HEK293 (cell line): ENCODE results near the gene ZNF296.

Experiments used
- CTCF ChIA-PET: fragments of 350-600 bp; formaldehyde crosslinking; extraction: SDS; loops from one replicate; lab custom pipeline; 2021; ENCODE audit warnings: antibody characterized with exemption; lab: Yijun Ruan, JAX
- POLR2A ChIA-PET: fragments of 300-600 bp; formaldehyde crosslinking; extraction: SDS; loops from one replicate; lab custom pipeline; 2020; ENCODE audit warnings: antibody characterized with exemption, inconsistent platforms; lab: Yijun Ruan, JAX
- H3K27ac ChIP-seq: fragments of 200-500 bp; sonication (Bioruptor generic); 2 replicates; pipeline ENCODE4 v1.5.1; 2014; ENCODE audit warnings: low read depth, low read length, control low read depth, inconsistent platforms; ENCODE audit errors: extremely low read depth
- H3K36me3 ChIP-seq, 2 experiments: fragments of 200-500 bp in 1 of 2; sonication (Bioruptor generic) in 1 of 2; 1 replicate in 1 of 2; 2 replicates in 1 of 2; pipeline ENCODE4 v1.5.1; 2014 to 2017; ENCODE audit warnings: inconsistent platforms in 2 of 2, low read length in 2 of 2; ENCODE audit not compliant: control insufficient read depth in 2 of 2, insufficient read depth in 1 of 2
- H3K4me1 ChIP-seq: fragments of 200-500 bp; sonication (Bioruptor generic); 2 replicates; pipeline ENCODE4 v1.5.1; 2014; ENCODE audit warnings: mild to moderate bottlenecking, low read length, inconsistent platforms; ENCODE audit not compliant: control insufficient read depth, insufficient read depth
- H3K4me3 ChIP-seq: 2 replicates; pipeline ENCODE4 v1.5.1; 2011; ENCODE audit warnings: low read depth, mild to moderate bottlenecking, control low read depth, low read length, moderate library complexity
- H3K9me3 ChIP-seq: fragments of 200-500 bp; sonication (Bioruptor generic); 2 replicates; pipeline ENCODE4 v1.5.1; 2014; ENCODE audit warnings: low read depth, low read length, inconsistent platforms; ENCODE audit not compliant: control insufficient read depth, insufficient read depth
- HOXC10 ChIP-seq: sonication (generic); formaldehyde crosslinking; IDR thresholded peaks from 2 replicates; pipeline ENCODE4 v1.8.1; 2023; ENCODE audit warnings: mild to moderate bottlenecking, missing genetic modification reagents
- KLF16 ChIP-seq: fragments of 450-650 bp; formaldehyde crosslinking; IDR thresholded peaks from 2 replicates; pipeline ENCODE4 v1.5.1; 2017; ENCODE audit warnings: missing biosample characterization, missing genetic modification characterization
- SP2 ChIP-seq: fragments of 450-650 bp; formaldehyde crosslinking; IDR thresholded peaks from 2 replicates; pipeline ENCODE4 v1.5.1; 2016; ENCODE audit warnings: missing biosample characterization, missing genetic modification characterization
- SP7 ChIP-seq: fragments of 450-650 bp; formaldehyde crosslinking; IDR thresholded peaks from 2 replicates; pipeline ENCODE4 v1.5.1; 2016; ENCODE audit warnings: missing biosample characterization, missing genetic modification characterization
- TRIM28 ChIP-seq: IDR thresholded peaks from 2 replicates; pipeline ENCODE4 v1.6.1; 2011; ENCODE audit warnings: low read length, control low read depth, borderline replicate concordance
- ZNF10 ChIP-seq: fragments of 450-650 bp; formaldehyde crosslinking; IDR thresholded peaks from 2 replicates; pipeline ENCODE4 v1.5.1; 2017; ENCODE audit warnings: missing biosample characterization, missing genetic modification characterization
- ZNF121 ChIP-seq: fragments of 450-650 bp; formaldehyde crosslinking; IDR thresholded peaks from 2 replicates; pipeline ENCODE4 v1.5.1; 2016; ENCODE audit warnings: missing biosample characterization, missing genetic modification characterization
- ZNF138 ChIP-seq: fragments of 450-650 bp; formaldehyde crosslinking; IDR thresholded peaks from 2 replicates; pipeline ENCODE4 v1.5.1; 2016; ENCODE audit warnings: missing biosample characterization, missing genetic modification characterization, borderline replicate concordance
- ZNF140 ChIP-seq: fragments of 450-650 bp; formaldehyde crosslinking; IDR thresholded peaks from 2 replicates; pipeline ENCODE4 v1.5.1; 2016; ENCODE audit warnings: missing biosample characterization, missing genetic modification characterization
- ZNF16 ChIP-seq: fragments of 450-650 bp; formaldehyde crosslinking; IDR thresholded peaks from 2 replicates; pipeline ENCODE4 v1.5.1; 2016; ENCODE audit warnings: low read depth, missing biosample characterization, missing genetic modification characterization
- ZNF214 ChIP-seq: fragments of 450-650 bp; formaldehyde crosslinking; IDR thresholded peaks from 2 replicates; pipeline ENCODE4 v1.5.1; 2017; ENCODE audit warnings: missing biosample characterization, mild to moderate bottlenecking, missing genetic modification characterization, borderline replicate concordance
- ZNF223 ChIP-seq: fragments of 450-650 bp; formaldehyde crosslinking; IDR thresholded peaks from 2 replicates; pipeline ENCODE4 v1.5.1; 2016; ENCODE audit warnings: missing biosample characterization, missing genetic modification characterization
- ZNF391 ChIP-seq: fragments of 450-650 bp; formaldehyde crosslinking; IDR thresholded peaks from 2 replicates; pipeline ENCODE4 v1.5.1; 2016; ENCODE audit warnings: low read depth, missing biosample characterization, missing genetic modification characterization, borderline replicate concordance
- ZNF394 ChIP-seq: fragments of 450-650 bp; formaldehyde crosslinking; IDR thresholded peaks from 2 replicates; pipeline ENCODE4 v1.5.1; 2016; ENCODE audit warnings: missing biosample characterization, missing genetic modification characterization, mild to moderate bottlenecking, moderate library complexity, borderline replicate concordance
- ZNF473 ChIP-seq: fragments of 450-650 bp; formaldehyde crosslinking; IDR thresholded peaks from 2 replicates; pipeline ENCODE4 v1.5.1; 2017; ENCODE audit warnings: missing biosample characterization, missing genetic modification characterization
- ZNF514 ChIP-seq: fragments of 450-650 bp; formaldehyde crosslinking; IDR thresholded peaks from 2 replicates; pipeline ENCODE4 v1.5.1; 2016; ENCODE audit warnings: missing biosample characterization, missing genetic modification characterization
- ZNF521 ChIP-seq: fragments of 450-650 bp; formaldehyde crosslinking; IDR thresholded peaks from 2 replicates; pipeline ENCODE4 v1.5.1; 2017; ENCODE audit warnings: missing biosample characterization, mild to moderate bottlenecking, missing genetic modification characterization
- ZNF600 ChIP-seq: fragments of 450-650 bp; formaldehyde crosslinking; IDR thresholded peaks from 2 replicates; pipeline ENCODE4 v1.5.1; 2016; ENCODE audit warnings: missing biosample characterization, missing genetic modification characterization
- ZNF626 ChIP-seq: fragments of 450-650 bp; sonication (Bioruptor Pico); formaldehyde crosslinking; IDR thresholded peaks from 2 replicates; pipeline ENCODE4 v1.5.1; 2018; ENCODE audit warnings: missing biosample characterization, missing genetic modification characterization, inconsistent platforms
- ZNF776 ChIP-seq: fragments of 450-650 bp; formaldehyde crosslinking; IDR thresholded peaks from 2 replicates; pipeline ENCODE4 v1.5.0; 2017; ENCODE audit warnings: missing biosample characterization, missing genetic modification characterization, borderline replicate concordance
- ZNF777 ChIP-seq: fragments of 450-650 bp; formaldehyde crosslinking; IDR thresholded peaks from 2 replicates; pipeline ENCODE4 v1.5.1; 2017; ENCODE audit warnings: missing biosample characterization, missing genetic modification characterization, borderline replicate concordance
- ZNF843 ChIP-seq: fragments of 450-650 bp; formaldehyde crosslinking; IDR thresholded peaks from 2 replicates; pipeline ENCODE4 v1.5.1; 2016; ENCODE audit warnings: missing biosample characterization, missing genetic modification characterization
- TF ChIP-seq, protein P1 (sequence below): fragments of 450-650 bp; formaldehyde crosslinking; IDR thresholded peaks from 2 replicates; pipeline ENCODE4 v1.5.1; 2016; ENCODE audit warnings: missing biosample characterization, missing genetic modification characterization
- TF ChIP-seq, protein P2 (sequence below): sonication (generic); formaldehyde crosslinking; IDR thresholded peaks from 2 replicates; pipeline ENCODE4 v1.8.1; 2022; ENCODE audit warnings: mild to moderate bottlenecking, moderate library complexity, missing genetic modification reagents
- TF ChIP-seq, protein P3 (sequence below): fragments of 450-650 bp; formaldehyde crosslinking; IDR thresholded peaks from 2 replicates; pipeline ENCODE4 v1.5.1; 2016; ENCODE audit warnings: missing biosample characterization, missing genetic modification characterization, borderline replicate concordance

Gene ZNF296

DNA sequence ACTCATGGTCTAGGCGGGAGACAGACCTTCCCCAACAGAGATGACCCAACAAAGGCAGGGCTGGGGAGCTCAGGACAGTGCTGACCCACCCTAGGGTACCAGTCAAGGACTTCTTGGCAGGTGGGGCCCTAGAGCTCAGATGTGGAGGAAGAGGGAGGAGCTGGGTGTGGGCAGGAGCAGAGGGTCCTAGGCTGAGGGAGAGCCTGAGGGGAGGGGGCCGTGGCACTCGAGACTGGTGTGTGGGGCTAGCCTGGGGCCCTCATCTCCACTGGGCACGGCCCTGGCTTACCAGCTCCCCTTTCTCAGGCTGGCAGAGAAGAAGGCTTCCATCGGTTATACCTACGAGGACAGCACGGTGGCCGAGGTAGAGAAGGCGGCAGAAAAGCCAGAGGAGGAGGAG lies 18.8 kb downstream of the ZNF296 start:
- Histone ChIP-seq H3K9me3 (no peaks in the 10 kb centered on the region), H3K27ac (peak overlapping the region; percentile 31; the same call in 1 of the 2 replicates), H3K36me3 (peaks cover 78 to 95% of the 10 kb centered on the region in 2 experiments), H3K4me3 (no peak overlapping the region), H3K4me1 (no peaks in the 10 kb centered on the region)
- ChIA-PET CTCF (interaction anchor here (0.5 to 1.1 kb wide), 5 partner anchors 11 to 160 kb away, joined by 3 to 5 read pairs (median 3); no protein-coding TSS in a partner anchor), POLR2A (interaction anchor here (0.6 to 1.7 kb wide), 5 partner anchors 10 to 460 kb away, joined by 3 to 12 read pairs (median 5); partner anchors contain the start of gene CLASRP)
- TF ChIP-seq ZNF843 (tag by site-specific recombination) = no peak
- TF ChIP-seq ZNF223 (tag by site-specific recombination) = no peak
- TF ChIP-seq ZNF214 = no peak
- no peak for TF ChIP-seq ZNF10 (tag by site-specific recombination)

DNA sequence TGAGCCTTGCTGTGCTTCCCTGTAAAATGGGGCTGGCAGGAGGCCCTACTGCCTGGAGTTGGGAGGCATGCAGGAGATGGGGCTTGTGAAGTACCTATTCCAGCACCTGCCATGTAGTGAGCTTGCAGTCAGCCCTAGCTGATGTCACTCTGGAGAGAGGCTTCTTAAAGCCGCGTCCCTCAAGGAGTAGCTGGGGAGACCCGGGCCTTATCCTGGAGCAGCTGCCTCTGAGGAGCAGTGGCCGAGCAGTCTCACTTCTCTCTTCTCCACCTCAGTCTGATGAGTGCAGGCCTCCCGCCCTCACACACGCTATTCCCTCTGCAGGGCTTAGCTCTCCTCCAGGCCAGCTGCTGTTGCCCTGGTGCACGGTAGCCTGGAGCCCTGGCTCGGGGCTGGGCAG lies 19.4 kb downstream of the ZNF296 start:
- TF ChIP-seq ZNF626 (no peak), ZNF473 (tag by site-specific recombination) (no peak), ZNF138 (no peak), ZNF394 (tag by site-specific recombination) (peak; percentile 91), KLF16 (no peak), ZNF16 (tag by site-specific recombination) (no peak), ZNF777 (tag by site-specific recombination) (no peak), ZNF521 (tag by site-specific recombination) (no peak), HOXC10 (no peak), ZNF514 (tag by site-specific recombination) (no peak), ZNF10 (tag by site-specific recombination) (no peak), ZNF600 (tag by site-specific recombination) (peak; percentile 84)
- TF ChIP-seq, protein P1, sequence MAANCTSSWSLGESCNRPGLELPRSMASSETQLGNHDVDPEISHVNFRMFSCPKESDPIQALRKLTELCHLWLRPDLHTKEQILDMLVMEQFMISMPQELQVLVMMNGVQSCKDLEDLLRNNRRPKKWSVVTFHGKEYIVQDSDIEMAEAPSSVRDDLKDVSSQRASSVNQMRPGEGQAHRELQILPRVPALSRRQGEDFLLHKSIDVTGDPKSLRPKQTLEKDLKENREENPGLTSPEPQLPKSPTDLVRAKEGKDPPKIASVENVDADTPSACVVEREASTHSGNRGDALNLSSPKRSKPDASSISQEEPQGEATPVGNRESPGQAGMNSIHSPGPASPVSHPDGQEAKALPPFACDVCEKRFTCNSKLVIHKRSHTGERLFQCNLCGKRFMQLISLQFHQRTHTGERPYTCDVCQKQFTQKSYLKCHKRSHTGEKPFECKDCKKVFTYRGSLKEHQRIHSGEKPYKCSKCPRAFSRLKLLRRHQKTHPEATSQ (tag by site-specific recombination) = no peak
- POLR2A ChIA-PET = interaction anchor here (0.6 to 1.7 kb wide), 4 partner anchors 9 to 460 kb away, joined by 3 to 12 read pairs (median 4); partner anchors contain the start of gene CLASRP
- CTCF ChIA-PET = interaction anchor here (0.5 to 1.1 kb wide), 5 partner anchors 12 to 160 kb away, joined by 3 to 5 read pairs (median 3); no protein-coding TSS in a partner anchor
- no peaks in the 10 kb centered on the region for H3K4me1 ChIP-seq
- H3K36me3 ChIP-seq = peaks cover 76 to 96% of the 10 kb centered on the region in 2 experiments
- H3K4me3 ChIP-seq = no peak overlapping the region
- H3K9me3 ChIP-seq = no peaks in the 10 kb centered on the region
- peak overlapping the region; percentile 31; the same call in 1 of the 2 replicates for H3K27ac ChIP-seq

DNA sequence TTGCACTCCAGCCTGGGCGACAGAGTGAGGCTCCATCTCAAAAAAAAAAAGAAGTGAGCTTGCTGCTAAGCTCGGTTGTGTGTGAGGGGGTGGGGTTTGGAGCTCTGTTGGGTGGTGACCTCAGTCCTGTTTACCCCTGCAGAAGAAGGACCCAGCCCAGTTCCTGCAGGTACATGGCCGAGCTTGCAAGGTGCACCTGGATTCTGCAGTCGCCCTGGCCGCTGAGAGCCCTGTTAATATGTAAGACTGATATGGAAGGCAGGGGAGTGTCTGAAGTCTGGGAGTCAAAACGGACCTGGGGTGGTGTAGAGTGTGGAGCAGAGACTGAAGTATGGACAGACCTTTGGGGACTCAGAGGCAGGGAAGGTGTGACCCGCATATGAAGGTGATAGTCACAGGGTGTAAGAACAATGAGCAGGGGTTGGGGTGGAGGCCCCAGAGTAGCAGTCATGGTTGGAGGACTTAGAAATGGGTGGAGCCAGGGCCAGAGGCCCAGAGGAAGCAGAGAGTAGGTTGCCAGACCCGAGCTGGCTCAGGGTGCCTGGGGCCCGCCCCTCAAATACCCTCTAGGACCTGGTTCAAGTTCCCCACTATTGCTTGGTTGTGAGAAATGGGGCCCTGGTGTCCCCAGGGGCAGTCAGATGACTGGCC lies 24.2 kb downstream of the ZNF296 start:
- no peak overlapping the region for H3K4me3 ChIP-seq
- H3K9me3 ChIP-seq = no peaks in the 10 kb centered on the region
- H3K27ac ChIP-seq = no peak overlapping the region
- H3K4me1 ChIP-seq = no peaks in the 10 kb centered on the region
- ChIA-PET POLR2A (interaction anchor here (0.6 to 4.2 kb wide), 2 partner anchors 13 to 58 kb away, joined by 3 to 35 read pairs; partner anchors contain the start of gene CLASRP), CTCF (interaction anchor here (0.5 to 1.4 kb wide), 3 partner anchors 8 to 361 kb away, joined by 4 to 10 read pairs (median 5); no protein-coding TSS in a partner anchor)
- H3K36me3 ChIP-seq = peaks cover 43 to 69% of the 10 kb centered on the region in 2 experiments
- TF ChIP-seq ZNF121 (no peak), SP2 (tag by site-specific recombination) (no peak), ZNF140 (tag by site-specific recombination) (no peak), SP7 (no peak), ZNF776 (tag by site-specific recombination) (no peak), ZNF391 (tag by site-specific recombination) (no peak), TRIM28 (no peak)
- TF ChIP-seq, protein P2, sequence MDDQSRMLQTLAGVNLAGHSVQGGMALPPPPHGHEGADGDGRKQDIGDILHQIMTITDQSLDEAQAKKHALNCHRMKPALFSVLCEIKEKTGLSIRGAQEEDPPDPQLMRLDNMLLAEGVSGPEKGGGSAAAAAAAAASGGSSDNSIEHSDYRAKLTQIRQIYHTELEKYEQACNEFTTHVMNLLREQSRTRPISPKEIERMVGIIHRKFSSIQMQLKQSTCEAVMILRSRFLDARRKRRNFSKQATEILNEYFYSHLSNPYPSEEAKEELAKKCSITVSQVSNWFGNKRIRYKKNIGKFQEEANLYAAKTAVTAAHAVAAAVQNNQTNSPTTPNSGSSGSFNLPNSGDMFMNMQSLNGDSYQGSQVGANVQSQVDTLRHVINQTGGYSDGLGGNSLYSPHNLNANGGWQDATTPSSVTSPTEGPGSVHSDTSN (CRISPR knock-in tag) = no peak
- TF ChIP-seq, protein P3, sequence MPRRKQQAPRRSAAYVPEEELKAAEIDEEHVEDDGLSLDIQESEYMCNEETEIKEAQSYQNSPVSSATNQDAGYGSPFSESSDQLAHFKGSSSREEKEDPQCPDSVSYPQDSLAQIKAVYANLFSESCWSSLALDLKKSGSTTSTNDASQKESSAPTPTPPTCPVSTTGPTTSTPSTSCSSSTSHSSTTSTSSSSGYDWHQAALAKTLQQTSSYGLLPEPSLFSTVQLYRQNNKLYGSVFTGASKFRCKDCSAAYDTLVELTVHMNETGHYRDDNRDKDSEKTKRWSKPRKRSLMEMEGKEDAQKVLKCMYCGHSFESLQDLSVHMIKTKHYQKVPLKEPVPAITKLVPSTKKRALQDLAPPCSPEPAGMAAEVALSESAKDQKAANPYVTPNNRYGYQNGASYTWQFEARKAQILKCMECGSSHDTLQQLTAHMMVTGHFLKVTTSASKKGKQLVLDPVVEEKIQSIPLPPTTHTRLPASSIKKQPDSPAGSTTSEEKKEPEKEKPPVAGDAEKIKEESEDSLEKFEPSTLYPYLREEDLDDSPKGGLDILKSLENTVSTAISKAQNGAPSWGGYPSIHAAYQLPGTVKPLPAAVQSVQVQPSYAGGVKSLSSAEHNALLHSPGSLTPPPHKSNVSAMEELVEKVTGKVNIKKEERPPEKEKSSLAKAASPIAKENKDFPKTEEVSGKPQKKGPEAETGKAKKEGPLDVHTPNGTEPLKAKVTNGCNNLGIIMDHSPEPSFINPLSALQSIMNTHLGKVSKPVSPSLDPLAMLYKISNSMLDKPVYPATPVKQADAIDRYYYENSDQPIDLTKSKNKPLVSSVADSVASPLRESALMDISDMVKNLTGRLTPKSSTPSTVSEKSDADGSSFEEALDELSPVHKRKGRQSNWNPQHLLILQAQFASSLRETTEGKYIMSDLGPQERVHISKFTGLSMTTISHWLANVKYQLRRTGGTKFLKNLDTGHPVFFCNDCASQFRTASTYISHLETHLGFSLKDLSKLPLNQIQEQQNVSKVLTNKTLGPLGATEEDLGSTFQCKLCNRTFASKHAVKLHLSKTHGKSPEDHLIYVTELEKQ (tag by site-specific recombination) = no peak
